Esophagus squamous epithelium (tissue), 5 donors: ENCODE data around the gene PURA. TPM values are rescaled to one million over a fixed set of nuclear protein-coding genes. Genes with fewer than 3 reads are reported as not detected.

ENCODE experiments used
- DNase-seq: peaks from one replicate; lab custom pipeline; 2025; lab: John Stamatoyannopoulos, UW
- H3K27ac ChIP-seq, 4 donors: fragments of 200-600 bp; sonication (generic); one replicate each; pipeline ENCODE4 v1.5.1; 2016 to 2019; ENCODE audit warnings: mild to moderate bottlenecking in 1 of 4
- H3K27me3 ChIP-seq, 4 donors: fragments of 200-600 bp; sonication (generic); 1 replicate in 3 of 4; 2 replicates in 1 of 4; pipeline versions ENCODE4 v1.5.1 to v1.6.0; 2017 to 2021; ENCODE audit warnings: antibody characterized with exemption in 1 of 4
- H3K36me3 ChIP-seq, 3 donors: fragments of 200-600 bp; sonication (generic); one replicate each; pipeline ENCODE4 v1.5.1; 2016 to 2019
- H3K4me1 ChIP-seq, 3 donors: fragments of 200-600 bp; sonication (generic); one replicate each; pipeline ENCODE4 v1.5.1; 2017 to 2019
- H3K4me3 ChIP-seq, 4 donors: fragments of 200-600 bp; sonication (generic); 1 replicate in 3 of 4; 2 replicates in 1 of 4; pipeline ENCODE4 v1.5.1; 2016 to 2019; ENCODE audit warnings: mild to moderate bottlenecking in 2 of 4, moderate library complexity in 1 of 4
- H3K9me3 ChIP-seq, 3 donors: fragments of 200-600 bp; sonication (generic); one replicate each; pipeline ENCODE4 v1.5.1; 2016 to 2019
- POLR2A ChIP-seq, 4 donors: fragments of 450-650 bp; IDR thresholded peaks; one replicate each; pipeline ENCODE4 v1.6.1; 2017; ENCODE audit warnings: antibody characterized with exemption in 4 of 4, mild to moderate bottlenecking in 4 of 4, moderate library complexity in 3 of 4
- WGBS, 2 donors: methylation state at CpG; one replicate each; pipeline ENCODE4 v1.1.5; 2018; 5-methylcytosine and 5-hydroxymethylcytosine counted together
- intact Hi-C: fragments of 100-400 bp; cut with DNase I; formaldehyde crosslinking; loops from one replicate; pipeline ENCODE4 v1.15.0; 2022
- total RNA-seq, 4 donors: library from RNA; depleted of rRNA; stranded (reverse); fragments of >200 nt; gene quantifications; one replicate each; pipeline ENCODE4 v1.1.0, GENCODE V29; 2016
- TF ChIP-seq, protein P1 (sequence below), 6 experiments: fragments of 450-650 bp in 4 of 6; fragments of 200-600 bp in 2 of 6; sonication (generic) in 2 of 6; IDR thresholded peaks; one replicate each; pipeline ENCODE4 v1.5.1; 2016 to 2019; ENCODE audit warnings: antibody characterized with exemption in 6 of 6, mild to moderate bottlenecking in 4 of 6, moderate library complexity in 4 of 6
- donor health status: DM: yes; HTN: yes; CAD: no.

Gene PURA
- total RNA-seq, 4 donors from 2014 or later: 8.2 to 18.9 (median 10.6) TPM

DNA sequence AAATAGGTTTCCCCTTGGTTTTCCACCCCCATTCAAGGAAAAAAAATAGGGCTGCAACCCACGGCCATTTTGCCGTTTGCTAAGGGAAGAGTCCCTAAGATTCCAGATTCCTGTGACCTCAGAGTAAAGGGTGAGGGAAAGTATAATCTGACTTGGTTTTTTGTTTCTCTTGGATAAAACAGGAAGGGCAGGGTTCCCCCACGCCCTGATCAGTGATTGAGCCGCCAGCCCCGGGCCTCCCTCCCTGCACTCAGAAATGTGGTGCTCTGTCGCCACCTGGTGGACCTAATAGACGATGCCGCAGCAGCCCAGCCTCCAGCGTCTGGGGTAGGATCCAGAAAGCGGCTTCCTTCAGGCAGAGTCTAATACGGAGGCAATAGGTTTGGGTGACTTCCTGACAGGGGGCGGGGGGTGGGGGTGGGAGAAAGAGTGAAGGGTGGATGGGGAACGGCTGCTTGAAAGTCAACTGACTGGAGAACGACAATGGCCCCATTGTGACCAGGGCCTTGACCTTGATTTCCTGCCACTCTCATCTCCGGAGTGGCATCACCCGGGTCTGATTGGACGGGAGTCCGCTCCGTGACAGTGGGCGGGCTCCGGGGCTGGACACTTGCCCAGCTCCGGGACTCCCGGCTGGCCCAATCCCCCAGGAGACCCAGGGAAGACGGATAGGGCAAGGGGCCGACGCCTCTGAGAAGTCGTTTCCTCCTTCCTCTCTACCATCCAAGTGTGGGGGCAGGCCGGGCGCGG lies 43.3 kb downstream of the PURA start:
- H3K4me1 ChIP-seq: peaks cover 8 to 13% (median 10%) of the 10 kb centered on the region in 3 donors
- DNase-seq: peak; percentile 49
- H3K9me3 ChIP-seq: no peaks in the 10 kb centered on the region
- intact Hi-C loops: loop anchor here (5.0 kb wide), 1 partner anchor 85 kb away; no protein-coding TSS in a partner anchor
- TF ChIP-seq POLR2A (IDR thresholded peaks at IDR 0.05): no peak
- TF ChIP-seq, protein P1, sequence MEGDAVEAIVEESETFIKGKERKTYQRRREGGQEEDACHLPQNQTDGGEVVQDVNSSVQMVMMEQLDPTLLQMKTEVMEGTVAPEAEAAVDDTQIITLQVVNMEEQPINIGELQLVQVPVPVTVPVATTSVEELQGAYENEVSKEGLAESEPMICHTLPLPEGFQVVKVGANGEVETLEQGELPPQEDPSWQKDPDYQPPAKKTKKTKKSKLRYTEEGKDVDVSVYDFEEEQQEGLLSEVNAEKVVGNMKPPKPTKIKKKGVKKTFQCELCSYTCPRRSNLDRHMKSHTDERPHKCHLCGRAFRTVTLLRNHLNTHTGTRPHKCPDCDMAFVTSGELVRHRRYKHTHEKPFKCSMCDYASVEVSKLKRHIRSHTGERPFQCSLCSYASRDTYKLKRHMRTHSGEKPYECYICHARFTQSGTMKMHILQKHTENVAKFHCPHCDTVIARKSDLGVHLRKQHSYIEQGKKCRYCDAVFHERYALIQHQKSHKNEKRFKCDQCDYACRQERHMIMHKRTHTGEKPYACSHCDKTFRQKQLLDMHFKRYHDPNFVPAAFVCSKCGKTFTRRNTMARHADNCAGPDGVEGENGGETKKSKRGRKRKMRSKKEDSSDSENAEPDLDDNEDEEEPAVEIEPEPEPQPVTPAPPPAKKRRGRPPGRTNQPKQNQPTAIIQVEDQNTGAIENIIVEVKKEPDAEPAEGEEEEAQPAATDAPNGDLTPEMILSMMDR (IDR thresholded peaks at IDR 0.05): peak; percentile 88 to 95 (median 94)
- no peaks in the 10 kb centered on the region for H3K36me3 ChIP-seq
- H3K27me3 ChIP-seq: no peaks in the 10 kb centered on the region
- 0 to 4% methylated on average over 8 to 20 of the region's 30 CpGs for WGBS, 2 donors
- peak overlapping the region in 3 of 4 donors; percentile 41 to 55 (median 46) for H3K27ac ChIP-seq
- peak overlapping the region in 3 of 4 donors; percentile 24 to 59 (median 40) for H3K4me3 ChIP-seq

DNA sequence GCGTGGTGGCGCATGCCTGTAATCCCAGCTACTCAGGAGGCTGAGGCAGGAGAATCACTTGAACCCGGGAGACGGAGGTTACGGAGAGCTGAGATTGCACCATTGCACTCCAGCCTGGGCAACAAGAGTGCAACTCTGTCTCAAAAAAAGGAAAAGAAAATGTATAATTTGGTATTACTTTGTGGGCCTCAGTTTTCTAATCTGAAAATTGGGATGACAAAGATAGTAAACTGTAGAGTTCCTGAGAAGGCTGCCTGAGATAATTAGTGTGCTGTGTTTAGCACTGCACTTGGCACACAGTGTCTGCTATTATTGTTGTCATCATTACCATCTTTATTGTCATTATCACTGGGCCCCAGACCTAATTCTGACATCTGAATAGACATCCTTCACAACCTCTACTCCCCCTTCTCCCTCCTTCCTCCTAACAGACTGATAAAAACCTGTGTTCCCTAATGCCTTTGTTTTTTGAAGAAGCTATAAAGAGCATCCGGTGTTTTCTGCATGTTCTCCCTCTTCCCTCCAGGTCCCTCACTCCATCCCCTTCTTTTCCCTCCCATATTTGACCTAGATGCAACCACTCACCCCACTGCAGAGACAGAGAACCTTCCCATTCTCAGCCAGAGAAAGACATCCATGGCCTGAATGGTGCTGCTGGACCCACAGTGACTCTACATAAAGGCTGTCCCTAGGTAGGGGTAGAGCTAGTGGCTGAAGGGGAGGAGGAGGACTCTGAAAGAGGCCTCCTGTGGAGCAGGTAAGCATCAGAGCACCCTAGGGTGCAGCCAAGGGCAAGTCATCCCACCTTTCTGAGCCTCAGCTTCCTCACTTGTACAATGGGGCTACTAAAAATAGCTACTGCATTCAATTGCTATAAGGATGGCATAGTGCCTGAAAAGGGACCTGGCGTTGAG lies 45.4 kb downstream of the PURA start:
- H3K4me1 ChIP-seq: peaks cover 8 to 13% (median 10%) of the 10 kb centered on the region in 3 donors
- no peak for TF ChIP-seq POLR2A (IDR thresholded peaks at IDR 0.05)
- TF ChIP-seq, protein P1 (IDR thresholded peaks at IDR 0.05): no peak
- H3K27me3 ChIP-seq: no peaks in the 10 kb centered on the region
- H3K4me3 ChIP-seq: no peak overlapping the region
- intact Hi-C loops: loop anchor here (5.0 kb wide), 1 partner anchor 87 kb away; no protein-coding TSS in a partner anchor
- H3K27ac ChIP-seq: no peak overlapping the region
- no peaks in the 10 kb centered on the region for H3K36me3 ChIP-seq
- no peak for DNase-seq
- H3K9me3 ChIP-seq: no peaks in the 10 kb centered on the region
- 81 to 82% methylated on average over 7 of the region's 7 CpGs for WGBS, 2 donors

DNA sequence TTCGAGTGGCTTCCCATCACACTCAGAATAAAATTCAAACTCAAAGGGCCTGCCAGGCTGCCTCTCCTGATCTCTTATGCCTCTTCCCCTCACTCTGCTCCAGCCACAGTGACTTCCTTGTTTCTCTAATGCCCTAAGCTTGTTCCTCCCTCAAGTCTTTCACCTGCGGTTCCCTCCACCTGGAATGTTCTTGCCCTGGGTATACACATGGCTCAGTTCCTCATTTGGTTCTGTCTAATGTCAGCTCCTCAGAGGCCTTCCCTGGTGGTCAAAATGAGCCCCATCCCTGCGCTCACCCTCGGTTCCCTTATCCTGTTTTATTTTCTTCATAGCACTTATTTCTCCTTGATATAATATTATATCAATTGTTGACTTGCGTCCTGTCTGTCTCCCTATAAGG lies 48.4 kb downstream of the PURA start:
- no peaks in the 10 kb centered on the region for H3K27me3 ChIP-seq
- intact Hi-C loops: loop anchor here (5.0 kb wide), 1 partner anchor 195 kb away; no protein-coding TSS in a partner anchor
- H3K27ac ChIP-seq: no peak overlapping the region
- TF ChIP-seq POLR2A (IDR thresholded peaks at IDR 0.05): no peak
- TF ChIP-seq, protein P1 (IDR thresholded peaks at IDR 0.05): no peak
- no peaks in the 10 kb centered on the region for H3K36me3 ChIP-seq
- H3K9me3 ChIP-seq: no peaks in the 10 kb centered on the region
- DNase-seq: no peak
- 95 to 97% methylated on average over 5 of the region's 5 CpGs for WGBS, 2 donors
- H3K4me1 ChIP-seq: peaks cover 4 to 17% (median 4%) of the 10 kb centered on the region in 3 donors
- no peak overlapping the region for H3K4me3 ChIP-seq

DNA sequence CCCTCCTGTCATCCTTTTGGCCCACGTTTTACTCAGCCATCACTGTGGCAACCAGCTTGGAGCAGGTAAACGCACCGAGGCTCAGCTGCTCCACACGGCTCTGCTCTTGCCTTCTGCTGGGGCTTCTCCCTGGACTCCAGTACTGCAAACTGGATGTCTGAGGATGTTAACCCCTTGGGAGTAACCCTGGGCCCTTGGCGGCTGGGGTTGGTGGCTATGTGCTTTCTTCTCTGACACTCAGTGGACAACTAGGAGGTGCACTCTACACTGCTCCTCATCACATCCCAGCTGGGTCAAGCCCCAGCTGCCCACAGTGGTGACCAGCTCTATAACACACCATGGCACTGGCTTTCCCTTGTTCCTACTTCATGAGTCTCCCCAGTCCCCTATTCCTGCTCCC lies 48.9 kb downstream of the PURA start:
- no peak overlapping the region for H3K4me3 ChIP-seq
- peaks cover 0 to 12% (median 0%) of the 10 kb centered on the region in 3 donors for H3K4me1 ChIP-seq
- WGBS, 2 donors: 69 to 78% methylated on average over 2 to 3 of the region's 5 CpGs
- TF ChIP-seq POLR2A (IDR thresholded peaks at IDR 0.05): no peak
- TF ChIP-seq, protein P1 (IDR thresholded peaks at IDR 0.05): no peak
- no peaks in the 10 kb centered on the region for H3K27me3 ChIP-seq
- no peak overlapping the region for H3K27ac ChIP-seq
- DNase-seq: no peak
- intact Hi-C loops: loop anchor here (5.0 kb wide), 1 partner anchor 195 kb away; no protein-coding TSS in a partner anchor
- H3K9me3 ChIP-seq: no peaks in the 10 kb centered on the region
- no peaks in the 10 kb centered on the region for H3K36me3 ChIP-seq
